Purkinje cell (primary cell): ENCODE measurements around the gene POLG2. TPM values are rescaled to one million over a fixed set of nuclear protein-coding genes. Genes with fewer than 3 reads are reported as not detected.

Experiments
- polyA plus RNA-seq: library from polyadenylated mRNA; unstranded; fragments of >200 nt; fragmentation: Nextera tagmentation; gene quantifications from 2 replicates; pipeline ENCODE4 v1.2.1, GENCODE V29; 2014

POLG2 gene
- 5.0 and 8.4 TPM in 2 replicates for polyA plus RNA-seq

GRCh38 chr17:64496786-64497564 is at the start of gene POLG2:
TSS of gene POLG2 (minus strand) at chr17:64497054. CDS start at chr17:64496968, 86 bp downstream.

GRCh38 chr17:64506576-64507412 is 9.9 kb upstream of the POLG2 start, which contains the start of gene CEP95:
TSS of gene CEP95 (plus strand) at chr17:64506977. CDS start at chr17:64507098, 121 bp downstream.

GRCh38 chr17:64506201-64506575 is 9.3 kb upstream of the POLG2 start, which contains the start of gene DDX5:
TSS of gene DDX5 (minus strand) at chr17:64506289. CDS start at chr17:64506119, 170 bp downstream.

GRCh38 chr17:64448665-64449512 is 48.0 kb downstream of the POLG2 start, which contains the start of gene MILR1:
TSS of gene MILR1 (plus strand) at chr17:64449115. CDS start at chr17:64449169, 54 bp downstream.

Other genes with a start within 250 kb of the POLG2 start
- 15.3 and 21.9 TPM in 2 replicates for gene TEX2, start 233.8 kb downstream of the POLG2 start, polyA plus RNA-seq
- gene PECAM1, start 106.2 kb downstream of the POLG2 start, polyA plus RNA-seq = 1.0 TPM in 1 of 2 replicates, not detected in the other
- gene MILR1, start 47.9 kb downstream of the POLG2 start, polyA plus RNA-seq = not detected in 2 replicates
- 168 and 214 TPM in 2 replicates for gene DDX5, start 9.2 kb upstream of the POLG2 start, polyA plus RNA-seq
- 10.0 and 26.0 TPM in 2 replicates for gene CEP95, start 9.9 kb upstream of the POLG2 start, polyA plus RNA-seq
- gene SMURF2, start 165.3 kb upstream of the POLG2 start, polyA plus RNA-seq = 4.6 and 12.9 TPM in 2 replicates